Upper lobe of right lung (tissue), 1 donor: ENCODE data around the gene CEP20. TPM values are rescaled to one million over a fixed set of nuclear protein-coding genes. Genes with fewer than 3 reads are reported as not detected.

ENCODE experiments used
- ATAC-seq: fragments of 200-7000 bp; cut with Tn5 transposase; one replicate; pipeline ENCODE4 v1.9.1; 2020; ENCODE audit warnings: mild to moderate bottlenecking, moderate library complexity
- DNase-seq: peaks from one replicate; pipeline ENCODE4 v3.0.0-alpha.2; 2020
- H3K27ac ChIP-seq: fragments of 200-600 bp; one replicate; pipeline ENCODE4 v1.8.0; 2022
- H3K27me3 ChIP-seq: fragments of 200-600 bp; one replicate; pipeline ENCODE4 v1.8.0; 2022; ENCODE audit warnings: mild to moderate bottlenecking
- H3K36me3 ChIP-seq: fragments of 200-600 bp; one replicate; pipeline ENCODE4 v1.8.0; 2022
- H3K4me1 ChIP-seq: fragments of 200-600 bp; one replicate; pipeline ENCODE4 v1.8.0; 2022
- H3K4me3 ChIP-seq: fragments of 200-600 bp; one replicate; pipeline ENCODE4 v1.8.0; 2022; ENCODE audit warnings: mild to moderate bottlenecking
- H3K9me3 ChIP-seq: fragments of 200-600 bp; one replicate; pipeline ENCODE4 v1.8.0; 2022
- CTCF ChIP-seq: fragments of 200-600 bp; IDR thresholded peaks from one replicate; pipeline ENCODE4 v1.8.0; 2022; ENCODE audit warnings: antibody characterized with exemption
- intact Hi-C: fragments of 100-400 bp; cut with DNase I; formaldehyde crosslinking; loops from one replicate; pipeline ENCODE4 v1.11.0; 2022
- total RNA-seq: library from RNA; stranded (reverse); fragmentation: NEBNext Ultra II Directional; extraction: Animal tissue kit (Norgen Biotek cat#: 25700); gene quantifications from one replicate; pipeline ENCODE4 v1.2.1, GENCODE V29; 2021
- donor health status: DM: no; HTN: yes; CAD: no; lungs with severe emphysema.

The CEP20 gene
- total RNA-seq, 1 donor from 2014 or later, result 30.3 TPM

- peaks cover 47% of the 10 kb centered on the region for H3K36me3 ChIP-seq
- H3K27me3 ChIP-seq, result no peaks in the 10 kb centered on the region
- ATAC-seq, result no peak
- no peak overlapping the region for H3K4me3 ChIP-seq
- H3K9me3 ChIP-seq, result no peaks in the 10 kb centered on the region
- no peak overlapping the region for H3K27ac ChIP-seq
- DNase-seq, result no peak
- peaks cover 6% of the 10 kb centered on the region for H3K4me1 ChIP-seq
- TF ChIP-seq CTCF, result no peak
- intact Hi-C loops, result no loop called here
Observed at GRCh38 chr16:15876503-15876902, 11.9 kb downstream of the CEP20 start.

- peak; percentile 84 for ATAC-seq
- TF ChIP-seq CTCF, result peak; percentile 71
- peak overlapping the region; percentile 26 for H3K27ac ChIP-seq
- DNase-seq, result no peak
- H3K4me1 ChIP-seq, result peaks cover 6% of the 10 kb centered on the region
- H3K4me3 ChIP-seq, result no peak overlapping the region
- intact Hi-C loops, result no loop called here
- no peaks in the 10 kb centered on the region for H3K27me3 ChIP-seq
- H3K9me3 ChIP-seq, result no peaks in the 10 kb centered on the region
- H3K36me3 ChIP-seq, result peaks cover 51% of the 10 kb centered on the region
Observed at GRCh38 chr16:15874745-15875314, 13.6 kb downstream of the CEP20 start.

- Histone ChIP-seq H3K4me3 (no peak overlapping the region), H3K27me3 (no peaks in the 10 kb centered on the region), H3K27ac (no peak overlapping the region), H3K36me3 (peaks cover 61% of the 10 kb centered on the region), H3K4me1 (peaks cover 6% of the 10 kb centered on the region), H3K9me3 (no peaks in the 10 kb centered on the region)
- intact Hi-C loops, result no loop called here
- no peak for TF ChIP-seq CTCF
- ATAC-seq (no peak), DNase-seq (no peak)
Observed at GRCh38 chr16:15873737-15874136, 14.7 kb downstream of the CEP20 start.

GRCh38 chr16:15873301-15873700 lies 15.1 kb downstream of the CEP20 start:
- no peak for TF ChIP-seq CTCF
- peaks cover 60% of the 10 kb centered on the region for H3K36me3 ChIP-seq
- ATAC-seq (no peak), DNase-seq (no peak)
- intact Hi-C loops, result no loop called here
- no peaks in the 10 kb centered on the region for H3K27me3 ChIP-seq
- peaks cover 6% of the 10 kb centered on the region for H3K4me1 ChIP-seq
- no peak overlapping the region for H3K27ac ChIP-seq
- no peak overlapping the region for H3K4me3 ChIP-seq
- no peaks in the 10 kb centered on the region for H3K9me3 ChIP-seq

GRCh38 chr16:15870011-15870410 lies 18.4 kb downstream of the CEP20 start:
- ATAC-seq, result no peak
- no peaks in the 10 kb centered on the region for H3K27me3 ChIP-seq
- H3K4me3 ChIP-seq, result no peak overlapping the region
- peaks cover 78% of the 10 kb centered on the region for H3K36me3 ChIP-seq
- no peaks in the 10 kb centered on the region for H3K9me3 ChIP-seq
- TF ChIP-seq CTCF, result no peak
- no peak for DNase-seq
- intact Hi-C loops, result no loop called here
- no peak overlapping the region for H3K27ac ChIP-seq
- peaks cover 5% of the 10 kb centered on the region for H3K4me1 ChIP-seq

- Histone ChIP-seq H3K27ac (no peak overlapping the region), H3K36me3 (peaks cover 59% of the 10 kb centered on the region), H3K9me3 (no peaks in the 10 kb centered on the region), H3K27me3 (no peaks in the 10 kb centered on the region), H3K4me3 (no peak overlapping the region), H3K4me1 (no peaks in the 10 kb centered on the region)
- no peak for TF ChIP-seq CTCF
- intact Hi-C loops, result no loop called here
- DNase-seq (no peak), ATAC-seq (no peak)
Observed at GRCh38 chr16:15866451-15866850, 22.0 kb downstream of the CEP20 start.
